Colonic mucosa (tissue), 4 donors: Measurements from ENCODE around the gene PNMA6E. TPM values are rescaled to one million over a fixed set of nuclear protein-coding genes. Genes with fewer than 3 reads are reported as not detected.

ENCODE experiments used
- DNase-seq: peaks from one replicate; pipeline ENCODE4 v3.0.0-alpha.2; 2020
- H3K27ac ChIP-seq: fragments of 200-600 bp; one replicate; pipeline ENCODE4 v1.8.0; 2021
- H3K27me3 ChIP-seq: fragments of 200-600 bp; one replicate; pipeline ENCODE4 v1.8.0; 2021
- H3K36me3 ChIP-seq: fragments of 200-600 bp; one replicate; pipeline ENCODE4 v1.8.0; 2021
- H3K4me1 ChIP-seq: fragments of 200-600 bp; one replicate; pipeline ENCODE4 v1.8.0; 2021; ENCODE audit warnings: mild to moderate bottlenecking
- H3K4me3 ChIP-seq: fragments of 200-600 bp; one replicate; pipeline ENCODE4 v1.8.0; 2021
- H3K9ac ChIP-seq, 2 donors: one replicate each; pipeline ENCODE4 v1.7.0; 2013; ENCODE audit warnings: control low read depth in 2 of 2, low read depth in 2 of 2, low read length in 2 of 2
- H3K9me3 ChIP-seq: fragments of 200-600 bp; one replicate; pipeline ENCODE4 v1.8.0; 2021
- CTCF ChIP-seq: fragments of 200-600 bp; IDR thresholded peaks from one replicate; pipeline ENCODE4 v1.8.0; 2022; ENCODE audit warnings: antibody characterized with exemption, mild to moderate bottlenecking
- intact Hi-C: fragments of 100-400 bp; cut with DNase I; formaldehyde crosslinking; loops from one replicate; pipeline ENCODE4 v1.14.1; 2022
- total RNA-seq, 2 donors: library from RNA; stranded (reverse); fragmentation: NEBNext Ultra II Directional in 1 of 2; extraction: Animal tissue kit (Norgen Biotek cat#: 25700) in 1 of 2; gene quantifications; one replicate each; pipeline ENCODE4 v1.2.1, GENCODE V29; 2021
- donor health status: healthy.
- donor health status: DM: no; HTN: no; CAD: no.
- donor health status: DM: no; HTN: no; CAD: no.

PNMA6E gene
- total RNA-seq, 2 donors from 2014 or later: not detected

- intact Hi-C loops: no loop called here
- no peaks in the 10 kb centered on the region for H3K9me3 ChIP-seq
- no peak overlapping the region for H3K27ac ChIP-seq
- no peaks in the 10 kb centered on the region for H3K4me1 ChIP-seq
- H3K27me3 ChIP-seq: peaks cover 10% of the 10 kb centered on the region
- TF ChIP-seq CTCF: no peak
- DNase-seq: no peak
- H3K4me3 ChIP-seq: no peak overlapping the region
- H3K9ac ChIP-seq: no peak overlapping the region
- H3K36me3 ChIP-seq: no peaks in the 10 kb centered on the region
Measured at GRCh38 chrX:153414856-153415510, 13.8 kb upstream of the PNMA6E start.

GRCh38 chrX:153413731-153414130 lies 12.6 kb upstream of the PNMA6E start:
- no peak for DNase-seq
- no peaks in the 10 kb centered on the region for H3K9me3 ChIP-seq
- H3K9ac ChIP-seq: no peak overlapping the region
- H3K36me3 ChIP-seq: no peaks in the 10 kb centered on the region
- intact Hi-C loops: no loop called here
- TF ChIP-seq CTCF: no peak
- no peak overlapping the region for H3K4me3 ChIP-seq
- no peaks in the 10 kb centered on the region for H3K4me1 ChIP-seq
- peaks cover 10% of the 10 kb centered on the region for H3K27me3 ChIP-seq
- H3K27ac ChIP-seq: no peak overlapping the region

GRCh38 chrX:153412746-153413720 lies 11.9 kb upstream of the PNMA6E start:
- intact Hi-C loops: no loop called here
- no peak for DNase-seq
- no peaks in the 10 kb centered on the region for H3K36me3 ChIP-seq
- H3K4me1 ChIP-seq: no peaks in the 10 kb centered on the region
- H3K27ac ChIP-seq: no peak overlapping the region
- TF ChIP-seq CTCF: no peak
- H3K9ac ChIP-seq: no peak overlapping the region
- H3K9me3 ChIP-seq: no peaks in the 10 kb centered on the region
- H3K4me3 ChIP-seq: no peak overlapping the region
- H3K27me3 ChIP-seq: peaks cover 10% of the 10 kb centered on the region

- no peaks in the 10 kb centered on the region for H3K9me3 ChIP-seq
- no peaks in the 10 kb centered on the region for H3K36me3 ChIP-seq
- H3K27me3 ChIP-seq: peaks cover 10% of the 10 kb centered on the region
- peak overlapping the region; percentile 32 for H3K4me3 ChIP-seq
- no peak for TF ChIP-seq CTCF
- no peak for DNase-seq
- H3K4me1 ChIP-seq: no peaks in the 10 kb centered on the region
- H3K9ac ChIP-seq: no peak overlapping the region
- H3K27ac ChIP-seq: no peak overlapping the region
- intact Hi-C loops: no loop called here
Measured at GRCh38 chrX:153411988-153412574, 10.9 kb upstream of the PNMA6E start.

GRCh38 chrX:153411255-153411987 lies 10.3 kb upstream of the PNMA6E start, which contains the start of gene ZFP92:
Gene ZFP92, plus strand, starts transcription at chrX:153411472. Its CDS starts 6,851 bp downstream, at chrX:153418323.
- Histone ChIP-seq H3K27ac (no peak within 1 kb of the TSS), H3K27me3 (peaks cover 10% of the 10 kb centered on the region), H3K9ac (peak within 1 kb of the TSS in 1 of 2 donors; percentile 63), H3K4me1 (no peaks in the 10 kb centered on the region), H3K36me3 (no peaks in the 10 kb centered on the region), H3K4me3 (peak within 1 kb of the TSS; percentile 32), H3K9me3 (no peaks in the 10 kb centered on the region)
- TF ChIP-seq CTCF: no peak
- intact Hi-C loops: no loop called here
- DNase-seq: no peak
